Testis (tissue), 3 donors: ENCODE results near the gene TMEM150B. TPM values are rescaled to one million over a fixed set of nuclear protein-coding genes. Genes with fewer than 3 reads are reported as not detected.

Experiments used
- DNase-seq: peaks from one replicate; pipeline ENCODE4 v3.0.0-alpha.2; 2019
- H3K27ac ChIP-seq, 2 donors: fragments of 200-600 bp; sonication (generic); one replicate each; pipeline ENCODE4 v1.5.1; 2019
- H3K27me3 ChIP-seq: fragments of 200-600 bp; sonication (generic); one replicate; pipeline ENCODE4 v1.5.1; 2019
- H3K36me3 ChIP-seq: fragments of 200-600 bp; sonication (generic); one replicate; pipeline ENCODE4 v1.5.1; 2017; ENCODE audit warnings: low read depth; ENCODE audit errors: missing control alignments
- H3K4me1 ChIP-seq: fragments of 200-600 bp; sonication (generic); one replicate; pipeline ENCODE4 v1.5.1; 2019
- H3K4me3 ChIP-seq, 2 donors: fragments of 200-600 bp; sonication (generic); one replicate each; pipeline ENCODE4 v1.5.1; 2017 to 2019
- H3K9me3 ChIP-seq: fragments of 200-600 bp; sonication (generic); one replicate; pipeline ENCODE4 v1.5.1; 2017
- CTCF ChIP-seq, 3 experiments: fragments of 450-650 bp in 2 of 3; fragments of 200-600 bp in 1 of 3; sonication (generic) in 1 of 3; IDR thresholded peaks; one replicate each; pipeline ENCODE4 v1.5.1; 2016 to 2019; ENCODE audit warnings: antibody characterized with exemption in 3 of 3, mild to moderate bottlenecking in 2 of 3, moderate library complexity in 1 of 3
- POLR2A ChIP-seq: fragments of 450-650 bp; IDR thresholded peaks from one replicate; pipeline ENCODE4 v1.6.1; 2017; ENCODE audit warnings: antibody characterized with exemption, mild to moderate bottlenecking, moderate library complexity
- WGBS, 2 donors: methylation state at CpG; one replicate each; pipeline ENCODE4 v1.1.5; 2018; 5-methylcytosine and 5-hydroxymethylcytosine counted together
- intact Hi-C: fragments of 100-400 bp; cut with DNase I; formaldehyde crosslinking; loops from one replicate; pipeline ENCODE4 v1.15.1; 2023; ENCODE audit warnings: low total_unique reads
- polyA plus RNA-seq: library from polyadenylated mRNA; stranded (reverse); fragments of 350-450 nt; fragmentation: Illumina TruSeq; extraction: RNeasy Lipid Tissue Mini Kit (QIAGEN cat#74804); gene quantifications from one replicate; pipeline ENCODE4 v1.2.3, GENCODE V29; 2014; ENCODE audit warnings: low read depth, low replicate concordance; ENCODE audit not compliant: insufficient read depth
- total RNA-seq, 2 donors: library from RNA; depleted of rRNA; stranded (reverse); fragments of >200 nt; gene quantifications; one replicate each; pipeline ENCODE4 v1.2.3, GENCODE V29; 2016

Gene TMEM150B
- total and polyA plus RNA-seq, 3 donors from 2014 or later, result 0.98 to 2.2 TPM; not detected in 1

- WGBS, 2 donors, result 3 to 5% methylated on average over 46 to 52 of the region's 52 CpGs
- no peak for TF ChIP-seq CTCF (IDR thresholded peaks at IDR 0.05)
- TF ChIP-seq POLR2A, result no peak
- Histone ChIP-seq H3K27ac (peak within 1 kb of the TSS; percentile 68 to 75), H3K36me3 (no peaks in the 10 kb centered on the region), H3K4me1 (peaks cover 8% of the 10 kb centered on the region), H3K4me3 (peak within 1 kb of the TSS; percentile 59 to 82), H3K9me3 (no peaks in the 10 kb centered on the region), H3K27me3 (no peaks in the 10 kb centered on the region)
- intact Hi-C loops, result no loop called here
- DNase-seq, result peak; percentile 94
Measured at GRCh38 chr19:55279770-55280643, 45.1 kb downstream of the TMEM150B start, which contains the start of gene HSPBP1. Gene HSPBP1 (minus strand): TSS chr19:55280110. CDS start chr19:55279608, 502 bp downstream.

- Histone ChIP-seq H3K27me3 (no peaks in the 10 kb centered on the region), H3K9me3 (no peaks in the 10 kb centered on the region), H3K4me3 (peak overlapping the region; percentile 59 to 82), H3K27ac (peak overlapping the region; percentile 68 to 75), H3K36me3 (no peaks in the 10 kb centered on the region), H3K4me1 (peaks cover 8% of the 10 kb centered on the region)
- intact Hi-C loops, result no loop called here
- 2 to 8% methylated on average over 22 to 23 of the region's 23 CpGs for WGBS, 2 donors
- TF ChIP-seq CTCF (IDR thresholded peaks at IDR 0.05) (no peak), POLR2A (no peak)
- DNase-seq, result no peak
Measured at GRCh38 chr19:55279340-55279739, 45.8 kb downstream of the TMEM150B start.

- H3K27ac ChIP-seq, result no peak overlapping the region
- no peaks in the 10 kb centered on the region for H3K27me3 ChIP-seq
- H3K36me3 ChIP-seq, result no peaks in the 10 kb centered on the region
- no peak for TF ChIP-seq CTCF (IDR thresholded peaks at IDR 0.05)
- no peak for TF ChIP-seq POLR2A
- H3K4me1 ChIP-seq, result peaks cover 8% of the 10 kb centered on the region
- no peaks in the 10 kb centered on the region for H3K9me3 ChIP-seq
- 81 to 82% methylated on average over 13 of the region's 13 CpGs for WGBS, 2 donors
- intact Hi-C loops, result no loop called here
- no peak overlapping the region for H3K4me3 ChIP-seq
- DNase-seq, result no peak
Measured at GRCh38 chr19:55278391-55279135, 46.6 kb downstream of the TMEM150B start.

- peaks cover 8% of the 10 kb centered on the region for H3K4me1 ChIP-seq
- no peaks in the 10 kb centered on the region for H3K36me3 ChIP-seq
- H3K4me3 ChIP-seq, result no peak overlapping the region
- TF ChIP-seq POLR2A (no peak), CTCF (IDR thresholded peaks at IDR 0.05) (no peak)
- intact Hi-C loops, result no loop called here
- no peak overlapping the region for H3K27ac ChIP-seq
- WGBS, 2 donors, result 84 to 89% methylated on average over 14 to 17 of the region's 17 CpGs
- no peak for DNase-seq
- H3K9me3 ChIP-seq, result no peaks in the 10 kb centered on the region
- no peaks in the 10 kb centered on the region for H3K27me3 ChIP-seq
Measured at GRCh38 chr19:55277494-55277893, 47.6 kb downstream of the TMEM150B start.
